ENCODE results near the gene SASH1.
A peak's percentile ranks its signal among the peaks of the same experiment; 100 is the strongest.

SASH1 gene

GRCh38 chr6:148493424-148493823 lies 150.8 kb downstream of the SASH1 start:
- DNase-seq (ENCODE audit: low spot score), result no peak

DNA sequence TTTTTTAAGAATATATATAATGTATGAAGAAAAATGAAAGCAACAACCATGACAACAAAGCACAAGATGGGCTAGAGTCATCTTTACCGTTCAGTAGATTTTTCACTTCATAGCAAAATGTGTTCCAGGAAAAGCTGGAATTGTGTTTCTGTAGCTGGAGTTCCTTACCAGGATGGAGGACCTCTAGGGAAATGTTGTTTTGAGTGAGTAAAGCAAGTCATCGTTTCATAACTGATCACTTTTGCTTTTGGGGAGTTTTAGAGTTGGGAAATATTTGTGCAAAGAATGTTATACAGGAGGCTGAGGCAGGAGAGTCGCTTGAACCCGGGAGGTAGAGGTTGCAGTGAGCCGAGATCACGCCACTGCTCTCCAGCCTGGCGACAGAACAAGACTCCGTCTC lies 151.6 kb downstream of the SASH1 start:
- DNase-seq (ENCODE audit: low spot score), result no peak

- no peak for DNase-seq (ENCODE audit: low spot score)
Observed at GRCh38 chr6:148495029-148495428, 152.4 kb downstream of the SASH1 start.

DNA sequence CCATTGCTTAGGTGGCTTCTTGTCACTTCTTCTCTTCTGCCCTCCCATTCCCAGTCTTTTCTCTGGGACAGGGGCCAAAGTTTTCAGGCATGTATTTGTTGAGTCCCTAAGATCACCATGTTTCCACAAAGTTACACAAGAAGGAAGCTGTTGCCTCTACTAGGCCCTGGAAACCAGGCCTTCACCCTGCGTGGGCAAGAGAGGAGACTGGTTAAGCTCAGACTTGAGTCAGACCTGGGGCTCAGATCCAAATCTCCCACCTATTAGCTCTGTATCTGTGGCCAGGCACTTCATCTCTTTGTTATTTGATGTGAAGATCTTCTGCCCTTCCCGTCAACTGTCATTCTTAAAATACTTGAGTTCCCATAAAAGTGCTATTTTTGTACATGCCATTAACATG lies 154.6 kb downstream of the SASH1 start:
- DNase-seq (ENCODE audit: low spot score), result no peak

DNA sequence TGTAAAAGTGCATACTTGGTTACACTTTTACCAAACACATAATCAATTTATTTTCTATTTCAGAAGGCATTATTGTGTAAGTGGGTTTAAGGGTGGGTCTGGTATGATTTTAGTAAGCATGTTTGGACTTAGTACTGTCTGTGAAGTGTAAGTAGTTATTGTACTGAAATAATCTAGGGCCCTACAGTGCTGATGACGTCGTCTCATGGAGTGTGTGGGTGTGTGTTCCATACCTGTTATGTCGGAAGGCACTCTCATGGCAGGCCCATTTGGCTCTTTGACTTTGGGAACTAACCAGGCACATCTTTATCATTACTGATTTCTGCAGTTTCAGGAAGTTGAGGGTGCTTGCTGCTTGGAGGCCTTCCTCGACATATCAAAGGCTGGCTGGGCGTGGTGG lies 155.1 kb downstream of the SASH1 start:
- no peak for DNase-seq (ENCODE audit: low spot score)

DNA sequence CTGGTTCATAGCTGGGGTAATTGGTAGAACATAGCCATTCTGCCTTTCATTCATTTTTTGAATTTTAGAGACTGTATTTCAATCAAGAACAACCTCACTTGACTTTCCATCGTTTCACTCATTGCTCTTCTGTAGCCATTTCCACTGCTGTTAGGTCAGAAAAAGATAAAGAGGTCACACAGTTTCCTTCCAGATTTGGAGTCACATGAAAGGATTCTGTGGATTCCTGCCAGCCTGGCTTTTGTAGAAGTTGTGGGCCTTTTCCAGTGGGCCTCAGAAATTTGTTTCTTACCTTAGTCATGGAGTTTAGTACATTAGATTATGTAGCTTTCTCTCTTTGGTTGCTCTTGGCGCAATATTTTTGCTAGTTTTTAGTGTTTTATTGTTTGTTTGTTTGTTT lies 157.8 kb downstream of the SASH1 start:
- DNase-seq (ENCODE audit: low spot score), result no peak

DNA sequence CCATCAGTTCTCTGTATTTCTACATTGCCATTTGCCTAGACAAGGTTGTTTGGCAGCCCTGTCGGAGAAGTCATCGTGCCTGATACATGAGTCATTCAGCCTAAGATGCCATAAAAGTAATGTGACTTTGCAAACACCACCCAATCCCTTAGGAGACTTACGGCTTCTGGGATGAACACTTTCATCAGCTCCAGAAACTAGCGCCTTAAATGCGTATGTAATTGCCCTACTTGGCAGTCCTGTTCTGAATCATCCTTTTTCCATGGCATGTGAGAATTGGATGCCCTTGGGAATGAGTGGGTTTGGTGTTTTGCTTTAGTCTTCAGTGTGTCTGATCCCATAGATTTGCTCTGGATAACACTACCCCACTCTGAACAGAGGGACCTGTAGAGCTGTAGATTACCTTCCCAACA lies 158.5 kb downstream of the SASH1 start:
- no peak for DNase-seq (ENCODE audit: low spot score)

DNA sequence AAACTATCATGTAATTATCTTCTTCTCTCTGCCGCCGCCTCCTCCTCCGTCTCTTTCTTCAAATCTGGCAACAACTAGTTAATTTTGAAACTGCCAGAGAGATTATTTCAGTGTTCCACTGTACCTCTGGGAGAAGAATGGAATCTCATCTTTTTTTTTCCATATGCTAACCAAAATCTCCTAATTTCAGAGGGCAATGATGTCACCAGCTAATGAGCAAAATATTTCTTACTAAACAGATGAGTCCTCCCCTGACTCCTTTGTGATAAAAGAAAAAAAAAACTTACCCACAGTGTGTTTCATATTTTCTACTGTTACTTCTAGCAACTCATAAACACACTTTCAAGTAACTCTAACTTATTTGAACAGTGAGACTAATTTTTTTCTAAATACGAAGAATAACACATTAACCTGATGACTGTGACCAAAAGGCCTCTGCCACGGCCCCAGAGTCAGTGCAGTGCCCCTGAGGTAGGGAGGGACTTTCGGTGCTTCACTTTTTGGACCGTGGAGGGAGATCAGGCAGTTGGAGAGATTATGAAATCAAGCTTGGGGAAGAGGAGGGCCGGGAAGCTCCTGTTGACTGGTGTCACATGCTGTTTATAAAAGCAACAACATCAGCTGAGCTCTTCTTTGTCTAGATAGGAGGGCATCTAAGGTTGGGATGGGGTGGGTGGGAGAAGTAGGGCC lies 159.6 kb downstream of the SASH1 start:
- no peak for DNase-seq (ENCODE audit: low spot score)

DNA sequence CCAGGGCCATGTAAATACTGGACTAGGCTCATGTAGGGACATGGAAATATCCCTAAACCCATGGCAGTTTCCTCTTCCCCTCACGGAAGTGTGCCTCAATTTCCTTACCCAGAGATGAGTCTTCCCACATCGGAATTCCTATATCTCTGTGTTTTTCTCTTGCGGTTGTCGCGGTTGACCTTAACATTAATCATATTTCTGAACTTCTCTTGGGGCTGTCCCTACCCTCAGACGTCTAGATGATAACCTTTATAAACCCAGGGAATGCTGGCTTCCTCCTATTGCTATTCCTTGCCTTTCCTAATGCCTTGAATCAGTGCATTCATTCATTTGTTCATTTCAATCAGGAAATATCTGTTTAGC lies 160.1 kb downstream of the SASH1 start:
- DNase-seq (ENCODE audit: low spot score), result no peak

GRCh38 chr6:148503703-148504102 lies 161.1 kb downstream of the SASH1 start:
- no peak for DNase-seq (ENCODE audit: low spot score)

DNA sequence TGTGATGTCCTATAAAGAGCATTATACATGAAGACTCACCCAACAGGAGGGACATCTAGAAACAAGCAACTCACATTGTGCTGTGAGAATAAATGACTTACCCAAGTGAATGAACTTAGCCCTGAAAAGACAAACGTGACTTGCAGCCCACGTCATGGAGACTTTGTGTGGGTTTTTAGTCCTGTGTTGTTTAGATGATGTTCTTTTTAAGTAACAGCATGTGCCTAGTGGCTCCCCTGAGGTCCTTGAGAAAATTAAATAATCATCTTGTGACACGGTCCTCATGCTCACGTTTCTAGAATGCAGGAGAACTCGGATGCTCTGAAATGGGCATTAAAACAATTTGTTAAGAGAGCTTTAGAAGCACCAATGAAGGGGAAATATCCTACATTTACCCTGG lies 165.1 kb downstream of the SASH1 start:
- DNase-seq (ENCODE audit: low spot score), result no peak

- peak; percentile 9 for DNase-seq (ENCODE audit: low spot score)
Observed at GRCh38 chr6:148508401-148509041, 165.9 kb downstream of the SASH1 start.

DNA sequence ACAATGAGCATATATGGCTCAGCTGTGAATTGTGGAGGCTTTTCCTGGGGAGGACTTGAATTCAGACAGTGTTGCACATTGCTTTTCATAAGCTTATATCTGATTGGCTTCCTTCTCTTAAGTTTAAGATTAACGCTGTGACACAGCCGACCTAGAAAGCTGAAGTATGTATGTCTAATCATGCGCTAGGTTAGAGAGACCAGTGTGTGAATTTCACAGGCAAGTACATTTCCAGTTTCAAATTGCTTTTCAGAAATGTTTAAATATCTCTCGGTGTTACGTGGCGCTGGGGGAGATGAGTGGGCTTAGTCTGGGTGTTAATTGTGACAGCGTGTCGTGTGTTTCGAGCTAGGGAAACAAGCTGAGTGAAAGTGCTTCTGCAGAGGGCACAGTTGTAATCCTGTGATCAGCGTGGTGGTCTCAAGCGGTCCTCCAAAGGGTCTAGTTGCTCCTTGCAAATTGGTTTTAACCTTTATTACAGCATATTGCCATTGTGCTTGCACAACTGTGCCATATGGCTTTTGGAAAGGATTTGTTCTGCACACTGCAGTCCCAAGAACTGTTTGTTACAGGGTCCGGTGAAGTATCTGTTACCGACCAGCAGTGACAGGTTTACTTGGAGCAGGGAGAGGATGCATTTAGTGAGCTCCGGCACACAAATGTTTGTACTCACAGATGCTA lies 166.6 kb downstream of the SASH1 start:
- no peak for DNase-seq (ENCODE audit: low spot score)

DNA sequence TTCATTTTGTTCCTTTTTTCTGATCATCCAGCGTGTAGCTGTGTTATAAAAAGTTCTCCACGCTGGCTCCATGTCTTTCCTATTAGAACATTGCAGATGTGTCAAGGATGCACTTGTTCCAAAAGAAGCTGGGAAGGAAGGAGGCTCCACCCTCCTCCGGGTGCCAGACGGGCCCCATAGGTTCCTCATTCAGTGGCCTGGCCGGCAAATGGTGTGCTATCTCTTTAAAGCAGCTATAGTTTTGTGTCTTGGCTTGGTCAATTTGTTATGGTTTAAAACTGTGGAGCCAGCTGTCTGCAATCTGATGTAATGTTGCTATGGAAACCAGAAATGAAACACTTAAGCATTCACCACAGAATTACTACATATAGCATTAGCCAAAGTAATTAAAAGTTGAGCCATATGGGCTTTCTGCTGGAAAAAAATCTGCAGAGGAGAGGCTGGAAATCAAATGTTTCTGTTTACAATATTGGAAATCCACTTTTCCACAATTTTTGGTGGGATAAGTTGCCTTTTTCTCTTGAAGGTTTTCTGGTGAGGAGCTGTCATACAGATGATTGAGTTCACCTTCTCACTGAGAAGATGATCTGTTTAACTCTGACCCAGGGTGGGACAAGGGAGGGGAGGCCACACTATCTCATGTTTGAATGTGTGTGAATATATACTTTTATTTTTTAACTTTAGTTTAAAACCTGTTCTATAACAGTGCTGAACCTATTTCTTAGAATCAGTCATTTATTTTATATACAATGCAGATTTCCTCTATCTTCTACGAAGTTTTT lies 167.4 kb downstream of the SASH1 start:
- peak; percentile 35 for DNase-seq (ENCODE audit: low spot score)

DNA sequence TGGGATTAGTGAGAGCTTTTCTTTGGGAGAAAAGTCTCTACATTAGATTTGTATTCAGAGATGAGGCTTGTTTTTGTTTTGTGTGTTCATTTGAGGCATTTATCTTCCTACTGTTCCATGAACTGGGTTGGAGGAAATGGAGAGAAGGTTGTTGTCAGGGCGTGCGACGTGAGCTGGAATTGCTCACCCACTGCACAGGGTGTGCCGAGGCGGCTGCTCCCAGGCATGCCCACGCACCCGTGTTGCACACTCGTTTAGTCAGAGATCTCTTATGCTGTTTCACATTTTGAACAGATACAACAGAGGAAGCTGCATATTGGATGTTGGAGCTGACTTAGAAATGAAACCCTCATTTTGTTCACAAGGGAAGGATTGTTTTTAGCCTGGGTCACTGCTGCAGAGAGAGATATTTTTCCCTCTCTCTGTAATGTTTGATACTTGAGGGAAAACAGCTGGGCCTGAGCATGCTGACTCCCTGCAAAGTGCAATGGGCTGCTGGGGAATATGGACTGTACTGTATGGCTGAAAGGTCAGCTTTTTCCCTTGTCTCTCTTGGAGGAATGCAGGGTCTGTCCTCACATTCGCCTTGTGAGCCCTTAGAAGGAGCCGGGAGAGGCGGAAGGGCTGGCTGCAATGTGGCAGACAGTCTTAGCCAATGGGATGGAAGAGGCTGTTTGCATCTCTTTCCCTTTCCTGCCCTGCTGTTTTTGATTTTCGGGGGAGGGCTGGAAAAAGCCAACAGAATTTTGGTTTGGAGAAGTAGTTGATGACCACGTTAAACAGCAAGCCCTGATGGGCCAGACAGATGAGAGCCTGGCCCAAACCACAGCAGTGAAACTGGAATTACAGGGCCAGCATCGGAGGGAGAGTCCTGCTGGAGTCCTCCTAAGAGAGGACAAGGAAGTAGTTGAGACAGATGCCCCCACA lies 170.8 kb downstream of the SASH1 start:
- DNase-seq (ENCODE audit: low spot score), result no peak

DNA sequence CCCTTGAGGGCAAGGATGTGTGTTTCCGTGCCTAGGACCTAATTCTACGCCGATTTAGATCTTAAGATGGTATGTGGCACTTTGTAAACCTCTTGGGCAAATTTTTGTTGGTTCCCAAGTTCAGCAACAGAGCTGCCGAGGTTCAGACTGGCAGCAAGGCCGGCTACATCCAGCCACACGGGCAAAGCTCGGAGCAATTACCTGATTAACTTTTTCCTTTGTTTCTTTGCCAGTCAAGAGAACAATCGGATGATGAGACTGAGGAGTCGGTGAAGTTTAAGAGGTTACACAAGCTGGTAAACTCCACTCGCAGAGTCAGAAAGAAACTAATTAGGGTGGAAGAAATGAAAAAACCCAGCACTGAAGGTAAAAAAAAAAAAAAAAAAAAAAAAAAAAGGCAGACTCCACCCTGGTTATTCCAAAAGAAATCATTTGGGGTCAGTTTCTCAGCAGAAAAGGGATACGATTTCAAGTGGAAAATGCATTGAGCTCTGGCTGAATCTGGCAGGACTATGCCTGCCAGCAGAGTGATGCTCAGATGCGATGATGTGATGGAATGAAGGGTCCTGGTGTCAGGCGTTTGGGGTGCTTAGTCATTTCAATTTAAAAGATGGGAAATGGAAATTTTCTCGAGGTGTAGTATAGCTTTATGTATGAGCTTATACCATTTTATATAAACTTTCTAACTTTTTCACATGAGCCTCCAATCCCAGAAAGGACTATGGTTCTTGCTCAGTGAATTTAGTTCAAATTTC lies 171.6 kb downstream of the SASH1 start:
- DNase-seq (ENCODE audit: low spot score), result no peak

DNA sequence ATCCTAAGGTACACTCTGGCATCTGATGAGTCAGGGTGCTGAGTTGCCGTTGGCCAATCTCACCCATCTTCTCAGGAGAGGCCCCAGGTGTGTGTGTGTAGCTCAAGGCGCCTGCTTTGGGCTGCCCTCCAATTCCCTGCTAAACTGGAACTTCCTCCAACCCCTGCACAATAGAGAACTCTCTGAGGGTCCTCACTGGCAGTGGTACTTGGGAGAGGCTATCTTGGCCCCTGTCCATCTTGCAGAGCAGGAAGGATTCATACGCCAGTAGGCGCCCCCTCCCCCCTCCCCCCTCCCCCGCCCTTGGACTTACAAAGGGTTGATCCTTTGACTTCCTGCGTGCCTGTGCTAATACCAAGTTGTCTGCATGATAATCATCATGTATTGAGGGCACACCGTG lies 173.6 kb downstream of the SASH1 start:
- DNase-seq (ENCODE audit: low spot score), result no peak

DNA sequence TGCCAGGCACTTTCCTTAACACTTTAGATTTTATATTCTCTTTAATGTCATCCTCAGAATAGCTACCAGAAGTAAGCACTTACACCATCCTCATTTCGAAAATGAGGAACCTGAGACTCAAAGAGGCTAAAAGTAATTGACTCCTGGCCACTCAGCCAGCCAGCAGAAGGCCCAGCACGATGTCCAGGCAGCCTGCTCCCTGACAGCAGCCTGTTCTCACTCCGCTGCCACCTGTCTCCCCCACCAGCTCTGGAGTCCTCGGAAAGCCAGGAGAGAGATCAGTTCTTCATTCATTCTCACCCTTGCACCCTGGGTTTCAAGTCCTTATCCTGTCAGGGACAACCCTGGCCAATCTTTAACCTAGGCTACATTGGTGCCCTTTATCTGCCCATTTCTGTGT lies 174.0 kb downstream of the SASH1 start:
- no peak for DNase-seq (ENCODE audit: low spot score)

- DNase-seq (ENCODE audit: low spot score), result no peak
Observed at GRCh38 chr6:148517470-148517869, 174.8 kb downstream of the SASH1 start.

- no peak for DNase-seq (ENCODE audit: low spot score)
Observed at GRCh38 chr6:148518511-148519156, 176.0 kb downstream of the SASH1 start.

All from SK-N-DZ (cell line).